ENCODE results near the gene RADIL. TPM values are rescaled to one million over a fixed set of nuclear protein-coding genes. Genes with fewer than 3 reads are reported as not detected.

RADIL gene
- total and polyA plus RNA-seq, 7 donors: 0.65 to 3.8 (median 2.6) TPM

GRCh38 chr7:4785371-4785770, 98.1 kb downstream of the RADIL start:
- H3K9me3 ChIP-seq: no peaks in the 10 kb centered on the region
- WGBS, 3 donors: 89 to 92% (median 89%) methylated on average over 13 to 20 of the region's 20 CpGs
- TF ChIP-seq CTCF (IDR thresholded peaks at IDR 0.05): no peak
- H3K36me3 ChIP-seq (ENCODE audit: insufficient read depth in 1 of 2, low read depth in 1 of 2): peaks cover 5 to 99% of the 10 kb centered on the region in 2 donors
- H3K4me1 ChIP-seq: no peaks in the 10 kb centered on the region
- intact Hi-C loops (cut with DNase I): no loop called here
- H3K27ac ChIP-seq: no peak overlapping the region
- no peaks in the 10 kb centered on the region for H3K27me3 ChIP-seq (ENCODE audit: insufficient read depth in 3 of 3, low read length in 2 of 3)
- DNase-seq (no peak), ATAC-seq (no peak)
- no peak overlapping the region for H3K4me3 ChIP-seq

GRCh38 chr7:4784799-4785198, 98.7 kb downstream of the RADIL start:
- Histone ChIP-seq H3K27ac (no peak overlapping the region), H3K27me3 (ENCODE audit: insufficient read depth in 3 of 3, low read length in 2 of 3) (no peaks in the 10 kb centered on the region), H3K9me3 (no peaks in the 10 kb centered on the region), H3K4me3 (no peak overlapping the region), H3K36me3 (ENCODE audit: insufficient read depth in 1 of 2, low read depth in 1 of 2) (peaks cover 5 to 95% of the 10 kb centered on the region in 2 donors), H3K4me1 (no peaks in the 10 kb centered on the region)
- DNase-seq (no peak), ATAC-seq (no peak)
- WGBS, 3 donors: 84 to 91% (median 91%) methylated on average over 19 of the region's 19 CpGs
- intact Hi-C loops (cut with DNase I): no loop called here
- TF ChIP-seq CTCF (IDR thresholded peaks at IDR 0.05): no peak

GRCh38 chr7:4783762-4784351, 99.7 kb downstream of the RADIL start:
- TF ChIP-seq CTCF (IDR thresholded peaks at IDR 0.05): no peak
- H3K4me1 ChIP-seq: no peaks in the 10 kb centered on the region
- H3K4me3 ChIP-seq: no peak overlapping the region
- no peaks in the 10 kb centered on the region for H3K9me3 ChIP-seq
- ATAC-seq: no peak
- no peak for DNase-seq
- H3K27ac ChIP-seq: no peak overlapping the region
- intact Hi-C loops (cut with DNase I): no loop called here
- no peaks in the 10 kb centered on the region for H3K27me3 ChIP-seq (ENCODE audit: insufficient read depth in 3 of 3, low read length in 2 of 3)
- peaks cover 3 to 87% of the 10 kb centered on the region in 2 donors for H3K36me3 ChIP-seq (ENCODE audit: insufficient read depth in 1 of 2, low read depth in 1 of 2)
- WGBS, 3 donors: 90 to 93% (median 92%) methylated on average over 40 of the region's 40 CpGs

- no peak for ATAC-seq
- DNase-seq: no peak
- no peak for TF ChIP-seq CTCF (IDR thresholded peaks at IDR 0.05)
- 88 to 93% (median 90%) methylated on average over 15 to 16 of the region's 16 CpGs for WGBS, 3 donors
- intact Hi-C loops (cut with DNase I): no loop called here
- no peaks in the 10 kb centered on the region for H3K9me3 ChIP-seq
- no peak overlapping the region for H3K4me3 ChIP-seq
- H3K36me3 ChIP-seq (ENCODE audit: insufficient read depth in 1 of 2, low read depth in 1 of 2): peaks cover 3 to 82% of the 10 kb centered on the region in 2 donors
- no peaks in the 10 kb centered on the region for H3K27me3 ChIP-seq (ENCODE audit: insufficient read depth in 3 of 3, low read length in 2 of 3)
- H3K4me1 ChIP-seq: no peaks in the 10 kb centered on the region
- no peak overlapping the region for H3K27ac ChIP-seq
Measured at GRCh38 chr7:4783292-4783652, 100.2 kb downstream of the RADIL start.
